Left cardiac atrium (tissue), 4 donors: ENCODE results near the gene FXYD3. TPM values are rescaled to one million over a fixed set of nuclear protein-coding genes. Genes with fewer than 3 reads are reported as not detected.
A peak's percentile ranks its signal among the peaks of the same experiment; 100 is the strongest.

Experiments used
- ATAC-seq, 2 donors: fragments of 200-7000 bp; cut with Tn5 transposase; one replicate each; pipeline ENCODE4 v1.9.1; 2020; ENCODE audit warnings: mild to moderate bottlenecking in 2 of 2, moderate library complexity in 2 of 2
- DNase-seq: peaks from one replicate; pipeline ENCODE4 v3.0.0-alpha.2; 2020
- intact Hi-C, 2 donors: fragments of 100-400 bp; cut with DNase I; formaldehyde crosslinking; loops; one replicate each; pipeline versions ENCODE4 v1.14.1 to v1.15.1; 2022 to 2023
- total RNA-seq, 2 donors: library from RNA; stranded (reverse); fragmentation: NEBNext Ultra II Directional; extraction: Animal tissue kit (Norgen Biotek cat#: 25700); gene quantifications; one replicate each; pipeline ENCODE4 v1.2.1, GENCODE V29; 2021
- donor health status: DM: no; HTN: yes; CAD: no.
- donor health status: DM: no; HTN: yes; CAD: no; lungs with severe emphysema.
- donor health status: DM: yes; HTN: yes; CAD: no.
- donor health status: Dilated cardiomyopathy.

The FXYD3 gene
- total RNA-seq, 2 donors from 2014 or later = 1.5 to 3.6 TPM

GRCh38 chr19:35133826-35134225 is 18.2 kb downstream of the FXYD3 start:
- intact Hi-C loops = loop anchor here in 1 of 2 donors (2.0 to 10.0 kb wide), 2 partner anchors 19 to 69 kb away; partner anchors contain the start of gene FXYD3
- DNase-seq = no peak
- no peak for ATAC-seq

GRCh38 chr19:35134601-35135242 is 19.1 kb downstream of the FXYD3 start, which contains the start of gene LGI4:
Gene LGI4, minus strand, starts transcription at chr19:35135059. Its CDS starts 379 bp downstream, at chr19:35134680.
- peak in 1 of 2 donors; percentile 0 for ATAC-seq
- intact Hi-C loops = loop anchor here in 1 of 2 donors (2.0 to 10.0 kb wide), 2 partner anchors 20 to 70 kb away; partner anchors contain the start of gene FXYD3
- no peak for DNase-seq

- peak; percentile 55 to 65 for ATAC-seq
- DNase-seq = peak; percentile 84
- intact Hi-C loops = loop anchor here in 1 of 2 donors (2.0 to 10.0 kb wide), 2 partner anchors 21 to 71 kb away; partner anchors contain the start of gene FXYD3
Observed at GRCh38 chr19:35135389-35135909, 19.8 kb downstream of the FXYD3 start.

GRCh38 chr19:35136231-35136630 is 20.6 kb downstream of the FXYD3 start:
- intact Hi-C loops = loop anchor here in 1 of 2 donors (10.0 kb wide), 1 partner anchor 71 kb away; no protein-coding TSS in a partner anchor
- ATAC-seq (no peak), DNase-seq (no peak)

GRCh38 chr19:35136977-35137702 is 21.5 kb downstream of the FXYD3 start:
- ATAC-seq = no peak
- DNase-seq = no peak
- intact Hi-C loops = loop anchor here in 1 of 2 donors (10.0 kb wide), 1 partner anchor 72 kb away; no protein-coding TSS in a partner anchor

GRCh38 chr19:35138305-35138892 is 22.8 kb downstream of the FXYD3 start, which contains the start of gene FXYD1:
Gene FXYD1, plus strand, starts transcription at chr19:35138824. Its CDS starts 1,256 bp downstream, at chr19:35140080.
- intact Hi-C loops = loop anchor here in 1 of 2 donors (10.0 kb wide), 1 partner anchor 74 kb away; no protein-coding TSS in a partner anchor
- peak; percentile 35 to 50 for ATAC-seq
- no peak for DNase-seq

- ATAC-seq (no peak), DNase-seq (no peak)
- intact Hi-C loops = loop anchor here in 1 of 2 donors (5.0 kb wide), 1 partner anchor 127 kb away; the partner anchor contains the start of gene USF2
Observed at GRCh38 chr19:35140207-35140961, 24.8 kb downstream of the FXYD3 start.

GRCh38 chr19:35140962-35141836 is 25.6 kb downstream of the FXYD3 start:
- intact Hi-C loops = loop anchor here in 1 of 2 donors (5.0 kb wide), 1 partner anchor 126 kb away; the partner anchor contains the start of gene USF2
- peak; percentile 68 to 73 for ATAC-seq
- DNase-seq = peak; percentile 95

GRCh38 chr19:35141837-35142605 is 26.4 kb downstream of the FXYD3 start:
- DNase-seq (no peak), ATAC-seq (no peak)
- intact Hi-C loops = loop anchor here in 1 of 2 donors (5.0 kb wide), 1 partner anchor 125 kb away; the partner anchor contains the start of gene USF2

GRCh38 chr19:35142606-35143230 is 27.1 kb downstream of the FXYD3 start:
- intact Hi-C loops = loop anchor here in 1 of 2 donors (5.0 kb wide), 1 partner anchor 125 kb away; the partner anchor contains the start of gene USF2
- peak; percentile 62 for DNase-seq
- no peak for ATAC-seq

- no peak for DNase-seq
- intact Hi-C loops = loop anchor here in 1 of 2 donors (5.0 kb wide), 1 partner anchor 124 kb away; the partner anchor contains the start of gene USF2
- no peak for ATAC-seq
Observed at GRCh38 chr19:35143231-35143715, 27.6 kb downstream of the FXYD3 start, which contains the start of gene FXYD7. Gene FXYD7, plus strand, starts transcription at chr19:35143255. Its CDS starts 79 bp downstream, at chr19:35143334.

- intact Hi-C loops = loop anchor here in 1 of 2 donors (5.0 kb wide), 1 partner anchor 123 kb away; the partner anchor contains the start of gene USF2
- DNase-seq = no peak
- ATAC-seq = no peak
Observed at GRCh38 chr19:35143818-35144217, 28.2 kb downstream of the FXYD3 start.

- DNase-seq (no peak), ATAC-seq (no peak)
- intact Hi-C loops = loop anchor here in 1 of 2 donors (5.0 kb wide), 1 partner anchor 123 kb away; the partner anchor contains the start of gene USF2
Observed at GRCh38 chr19:35144259-35144599, 28.6 kb downstream of the FXYD3 start.

- DNase-seq (peak; percentile 55), ATAC-seq (no peak)
- intact Hi-C loops = loop anchor here in 1 of 2 donors (5.0 kb wide), 1 partner anchor 122 kb away; the partner anchor contains the start of gene USF2
Observed at GRCh38 chr19:35144600-35145436, 29.2 kb downstream of the FXYD3 start.
